Activated CD8-positive, alpha-beta memory T cell treated with anti-CD3 and anti-CD28 coated beads for 36 hours (primary cell): ENCODE measurements around the gene COL4A5. TPM values are rescaled to one million over a fixed set of nuclear protein-coding genes. Genes with fewer than 3 reads are reported as not detected.
"Not testable (repeated sequence)": the region's sequence is repeated elsewhere in the genome, so short reads cannot be mapped to it uniquely, and the experiment has no call there.

Experiments used
- CTCF ChIA-PET: fragments of 350-600 bp; sonication (Branson Sonifier 250); formaldehyde crosslinking; loops from one replicate; lab custom pipeline; 2021; ENCODE audit warnings: antibody characterized with exemption; lab: Charles Lee
- POLR2A ChIA-PET: fragments of 350-600 bp; sonication (Branson Sonifier 250); formaldehyde crosslinking; loops from one replicate; lab custom pipeline; 2021; ENCODE audit warnings: antibody characterized with exemption; lab: Charles Lee
- total RNA-seq, 2 experiments: library from RNA; stranded (reverse); gene quantifications; one replicate each; pipeline ENCODE4 v1.2.3, GENCODE V29; 2021

Gene COL4A5
- total RNA-seq, 2 experiments from 2014 or later: not detected

- CTCF ChIA-PET: no interaction called here
- POLR2A ChIA-PET: no interaction called here
Measured at GRCh38 chrX:108442901-108443464, 3.3 kb downstream of the COL4A5 start.

GRCh38 chrX:108447303-108447702 is 7.7 kb downstream of the COL4A5 start:
- CTCF ChIA-PET: no interaction called here
- POLR2A ChIA-PET: no interaction called here

GRCh38 chrX:108453841-108454240 is 14.2 kb downstream of the COL4A5 start:
- ChIA-PET CTCF (no interaction called here), POLR2A (no interaction called here)

- CTCF ChIA-PET: no interaction called here
- POLR2A ChIA-PET: no interaction called here
Measured at GRCh38 chrX:108456971-108457477, 17.4 kb downstream of the COL4A5 start.

GRCh38 chrX:108464604-108465003 is 25.0 kb downstream of the COL4A5 start:
- POLR2A ChIA-PET: no interaction called here
- CTCF ChIA-PET: no interaction called here

- CTCF ChIA-PET: interaction anchor here (0.7 kb wide), 1 partner anchor 260 kb away, joined by 3 read pairs; no protein-coding TSS in a partner anchor
- POLR2A ChIA-PET: no interaction called here
Measured at GRCh38 chrX:108468486-108468885, 28.8 kb downstream of the COL4A5 start.

GRCh38 chrX:108473979-108474378 is 34.3 kb downstream of the COL4A5 start:
- POLR2A ChIA-PET: no interaction called here
- CTCF ChIA-PET: no interaction called here

- CTCF ChIA-PET, POLR2A ChIA-PET: not testable (repeated sequence)
Measured at GRCh38 chrX:108481528-108481927, 41.9 kb downstream of the COL4A5 start.

- ChIA-PET CTCF (no interaction called here), POLR2A (no interaction called here)
Measured at GRCh38 chrX:108484251-108484650, 44.6 kb downstream of the COL4A5 start.

GRCh38 chrX:108485960-108486359 is 46.3 kb downstream of the COL4A5 start:
- ChIA-PET CTCF (no interaction called here), POLR2A (no interaction called here)

- ChIA-PET CTCF (no interaction called here), POLR2A (no interaction called here)
Measured at GRCh38 chrX:108494406-108495090, 54.9 kb downstream of the COL4A5 start.

GRCh38 chrX:108511721-108512120 is 72.1 kb downstream of the COL4A5 start:
- ChIA-PET POLR2A (no interaction called here), CTCF (no interaction called here)

GRCh38 chrX:108516184-108516583 is 76.5 kb downstream of the COL4A5 start:
- POLR2A ChIA-PET: no interaction called here
- CTCF ChIA-PET: no interaction called here

GRCh38 chrX:108527724-108528123 is 88.1 kb downstream of the COL4A5 start:
- ChIA-PET CTCF (no interaction called here), POLR2A (no interaction called here)

- CTCF ChIA-PET: no interaction called here
Measured at GRCh38 chrX:108537005-108537404, 97.4 kb downstream of the COL4A5 start.

GRCh38 chrX:108541286-108541685 is 101.6 kb downstream of the COL4A5 start:
- ChIA-PET POLR2A (no interaction called here), CTCF (no interaction called here)

More at GRCh38 chrX:108537005-108537404, 97.4 kb downstream of the COL4A5 start:
- POLR2A ChIA-PET: no interaction called here

- ChIA-PET CTCF (no interaction called here), POLR2A (no interaction called here)
Measured at GRCh38 chrX:108557580-108557979, 117.9 kb downstream of the COL4A5 start.

GRCh38 chrX:108558217-108558616 is 118.6 kb downstream of the COL4A5 start:
- ChIA-PET POLR2A (no interaction called here), CTCF (no interaction called here)

GRCh38 chrX:108573136-108573535 is 133.5 kb downstream of the COL4A5 start:
- ChIA-PET CTCF (no interaction called here), POLR2A (no interaction called here)

- ChIA-PET CTCF (no interaction called here), POLR2A (no interaction called here)
Measured at GRCh38 chrX:108582151-108582550, 142.5 kb downstream of the COL4A5 start.

- ChIA-PET POLR2A (no interaction called here), CTCF (no interaction called here)
Measured at GRCh38 chrX:108584617-108585211, 145.1 kb downstream of the COL4A5 start.
